Activated CD4-positive, alpha-beta T cell treated with anti-CD3 and anti-CD28 coated beads, Interleukin-2, amount 10 ng/mL, durations not matched to agents 24 days and 14 days (primary cell): Measurements from ENCODE around the gene SPAG16. TPM values are rescaled to one million over a fixed set of nuclear protein-coding genes. Genes with fewer than 3 reads are reported as not detected.

Experiments
- DNase-seq: peaks from one replicate; pipeline ENCODE4 v3.0.0; 2022
- H3K27ac Mint-ChIP-seq: one replicate; pipeline ENCODE4 v1.8.0; 2022; ENCODE audit warnings: mild to moderate bottlenecking, mixed read lengths
- H3K27me3 Mint-ChIP-seq: one replicate; pipeline ENCODE4 v1.8.0; 2022; ENCODE audit warnings: mixed read lengths
- H3K36me3 Mint-ChIP-seq: one replicate; pipeline ENCODE4 v1.8.0; 2022; ENCODE audit warnings: low read depth, mild to moderate bottlenecking, mixed read lengths
- H3K4me1 Mint-ChIP-seq: one replicate; pipeline ENCODE4 v1.8.0; 2021; ENCODE audit warnings: mixed read lengths
- H3K4me3 Mint-ChIP-seq: one replicate; pipeline ENCODE4 v1.8.0; 2022; ENCODE audit warnings: mild to moderate bottlenecking, moderate library complexity, mixed read lengths
- H3K9me3 Mint-ChIP-seq: one replicate; pipeline ENCODE4 v1.8.0; 2021; ENCODE audit warnings: mixed read lengths
- intact Hi-C: fragments of 100-400 bp; cut with micrococcal nuclease; formaldehyde crosslinking; loops from one replicate; pipeline ENCODE4 v1.15.1; 2023
- total RNA-seq: library from RNA; stranded (reverse); gene quantifications from 2 replicates; pipeline ENCODE4 v1.2.3, GENCODE V29; 2022

The SPAG16 gene
- total RNA-seq, 1 donor from 2014 or later: 7.2 TPM

DNA sequence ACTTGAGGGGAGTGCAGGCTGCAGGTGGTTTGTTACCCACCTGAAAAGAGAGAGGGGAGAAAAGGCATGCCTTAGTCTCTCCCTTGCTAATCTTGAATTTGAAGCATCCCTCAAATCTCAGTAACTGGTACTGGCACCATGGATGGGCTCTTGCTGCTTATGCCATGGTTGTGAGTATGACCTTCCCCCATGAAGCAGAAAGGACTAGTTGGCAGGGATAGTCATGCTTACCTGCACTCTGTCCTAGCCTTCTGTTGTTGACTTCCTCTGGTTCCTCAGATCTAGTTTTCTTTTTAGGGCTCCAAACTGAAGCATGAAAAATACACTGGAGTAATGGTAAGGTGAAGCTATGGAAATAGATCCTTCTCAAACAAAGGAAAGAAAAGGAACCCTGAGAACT is 191.2 kb downstream of the SPAG16 start:
- intact Hi-C loops: no loop called here
- H3K4me1 Mint-ChIP-seq: no peaks in the 10 kb centered on the region
- peaks cover 6% of the 10 kb centered on the region for H3K9me3 Mint-ChIP-seq
- no peaks in the 10 kb centered on the region for H3K36me3 Mint-ChIP-seq
- H3K27ac Mint-ChIP-seq: no peak overlapping the region
- no peak for DNase-seq
- H3K27me3 Mint-ChIP-seq: no peaks in the 10 kb centered on the region
- H3K4me3 Mint-ChIP-seq: no peak overlapping the region

DNA sequence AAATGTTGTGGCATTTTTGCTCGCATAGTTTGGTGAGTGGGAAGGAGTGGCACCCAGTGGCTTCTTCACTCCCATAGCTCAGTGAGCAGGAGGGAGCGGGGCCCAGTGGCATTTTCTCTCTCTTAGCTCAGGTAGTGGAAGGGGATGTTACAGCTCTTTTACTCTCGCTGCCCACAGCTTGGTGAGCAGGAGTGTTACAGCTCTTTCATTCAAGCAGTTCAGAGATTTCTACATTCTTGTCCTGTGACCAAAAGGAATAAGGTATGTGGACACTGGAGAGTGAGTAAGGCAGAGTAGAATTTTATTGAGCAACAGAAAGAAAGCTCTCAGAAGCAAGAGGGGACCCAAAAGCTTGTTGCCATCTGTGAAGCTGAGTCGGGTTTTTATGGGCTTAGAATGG is 192.4 kb downstream of the SPAG16 start:
- no peaks in the 10 kb centered on the region for H3K36me3 Mint-ChIP-seq
- no peak overlapping the region for H3K4me3 Mint-ChIP-seq
- no peak overlapping the region for H3K27ac Mint-ChIP-seq
- peaks cover 6% of the 10 kb centered on the region for H3K9me3 Mint-ChIP-seq
- no peak for DNase-seq
- no peaks in the 10 kb centered on the region for H3K27me3 Mint-ChIP-seq
- intact Hi-C loops: no loop called here
- no peaks in the 10 kb centered on the region for H3K4me1 Mint-ChIP-seq

DNA sequence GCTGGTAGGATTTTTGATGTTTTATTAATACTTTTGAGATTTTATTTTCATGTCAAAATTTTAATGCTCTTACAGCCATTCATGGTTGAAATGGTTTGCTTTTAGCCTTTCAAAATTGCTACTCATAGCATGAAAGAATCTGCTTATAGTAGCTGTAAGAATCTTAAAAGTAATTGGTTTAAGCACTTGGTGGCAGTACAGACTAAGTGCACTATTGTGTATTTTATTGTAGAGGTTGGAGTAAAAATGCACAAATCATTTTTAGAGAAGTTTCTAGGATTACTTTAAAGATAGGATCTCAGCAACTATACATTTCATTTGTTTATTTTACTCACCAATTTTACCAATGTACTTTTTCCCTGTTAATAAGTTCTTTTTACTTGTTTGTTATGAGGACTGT is 205.8 kb downstream of the SPAG16 start:
- H3K36me3 Mint-ChIP-seq: no peaks in the 10 kb centered on the region
- H3K27me3 Mint-ChIP-seq: no peaks in the 10 kb centered on the region
- no peak overlapping the region for H3K4me3 Mint-ChIP-seq
- no peaks in the 10 kb centered on the region for H3K9me3 Mint-ChIP-seq
- H3K4me1 Mint-ChIP-seq: no peaks in the 10 kb centered on the region
- no peak for DNase-seq
- intact Hi-C loops: no loop called here
- no peak overlapping the region for H3K27ac Mint-ChIP-seq

DNA sequence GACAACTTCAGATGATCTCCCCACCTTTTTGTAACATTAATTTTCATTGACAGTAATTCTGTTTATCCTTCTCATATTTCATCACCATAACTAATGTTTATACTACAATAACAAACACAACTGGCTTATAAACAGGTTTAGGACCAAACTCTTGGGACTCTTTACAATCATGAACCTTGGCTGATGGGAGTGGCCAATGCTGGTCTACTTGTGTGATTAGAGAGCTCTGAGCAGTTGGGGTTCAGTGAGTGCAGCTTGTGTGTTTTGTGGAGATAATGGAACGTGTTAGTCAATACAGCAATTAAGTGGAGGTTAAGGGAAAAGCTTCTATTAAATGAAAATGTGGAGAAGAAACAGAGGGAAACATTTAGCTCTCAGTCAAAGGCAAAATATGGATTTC is 207.1 kb downstream of the SPAG16 start:
- Mint-ChIP-seq H3K27ac (no peak overlapping the region), H3K4me3 (no peak overlapping the region), H3K36me3 (no peaks in the 10 kb centered on the region), H3K4me1 (no peaks in the 10 kb centered on the region), H3K27me3 (no peaks in the 10 kb centered on the region), H3K9me3 (no peaks in the 10 kb centered on the region)
- intact Hi-C loops: no loop called here
- DNase-seq: no peak

DNA sequence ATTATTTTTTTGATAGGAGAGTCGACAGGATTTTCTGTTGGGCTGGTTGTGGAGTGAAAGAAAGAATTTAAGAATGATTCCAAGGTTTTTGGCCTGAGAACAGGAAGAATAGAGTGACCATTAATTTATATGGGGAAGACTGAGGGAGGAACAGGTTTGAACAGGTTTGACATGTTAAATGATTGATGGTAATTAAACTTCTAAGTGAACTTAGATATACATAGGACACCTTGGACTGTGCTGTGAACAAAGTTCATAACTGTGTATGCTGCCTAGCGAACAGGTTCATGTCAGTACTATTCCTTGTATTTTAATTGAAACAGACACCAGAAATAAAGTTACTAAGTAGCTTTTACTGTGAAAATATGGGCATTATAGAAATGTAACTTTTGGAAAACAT is 212.0 kb downstream of the SPAG16 start:
- Mint-ChIP-seq H3K27ac (no peak overlapping the region), H3K4me3 (no peak overlapping the region), H3K27me3 (no peaks in the 10 kb centered on the region), H3K9me3 (no peaks in the 10 kb centered on the region), H3K4me1 (no peaks in the 10 kb centered on the region), H3K36me3 (no peaks in the 10 kb centered on the region)
- intact Hi-C loops: no loop called here
- DNase-seq: no peak

DNA sequence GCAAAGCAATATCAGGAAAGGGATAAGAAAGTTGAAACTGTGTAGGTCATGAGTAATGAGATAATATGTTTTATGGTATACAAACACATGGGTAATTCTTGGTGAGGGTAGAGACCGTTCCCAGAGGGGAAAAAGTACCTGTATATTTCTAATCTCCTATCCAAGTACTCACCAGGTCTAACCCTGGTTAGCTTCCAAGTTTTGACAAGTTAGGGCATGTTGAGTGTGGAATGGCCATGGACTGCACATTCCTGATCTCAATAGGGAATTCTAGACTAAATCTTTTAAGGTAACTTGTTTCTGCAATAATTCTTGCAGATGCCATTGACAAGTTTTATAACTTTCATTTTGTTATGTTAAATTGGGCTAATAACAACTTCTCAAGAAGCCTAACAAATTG is 216.6 kb downstream of the SPAG16 start:
- intact Hi-C loops: no loop called here
- H3K4me1 Mint-ChIP-seq: no peaks in the 10 kb centered on the region

DNA sequence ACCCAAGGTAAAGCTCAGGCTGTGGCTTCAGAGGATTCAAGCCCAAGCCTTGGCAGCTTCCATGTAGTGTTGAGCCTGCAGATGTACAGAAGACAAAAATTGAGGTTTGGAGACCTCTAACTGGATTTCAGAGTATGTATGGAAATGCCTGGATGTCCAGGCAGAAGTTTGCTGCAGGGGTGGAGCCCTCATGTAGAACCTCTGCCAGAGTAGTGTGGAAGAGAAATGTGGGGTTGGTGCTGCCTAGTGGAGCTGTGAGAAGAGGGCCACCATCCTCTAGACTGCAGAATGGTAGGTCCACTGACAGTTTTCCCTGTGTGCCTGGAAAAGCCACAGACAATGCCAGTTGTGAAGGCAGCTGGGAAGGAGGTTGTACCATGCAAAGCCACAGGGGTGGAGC is 239.9 kb downstream of the SPAG16 start:
- no peak for DNase-seq
- no peak overlapping the region for H3K4me3 Mint-ChIP-seq
- intact Hi-C loops: no loop called here

More for the DNA sequence above, 216.6 kb downstream of the SPAG16 start:
- no peaks in the 10 kb centered on the region for H3K27me3 Mint-ChIP-seq
- no peak overlapping the region for H3K4me3 Mint-ChIP-seq
- no peaks in the 10 kb centered on the region for H3K36me3 Mint-ChIP-seq
- no peaks in the 10 kb centered on the region for H3K9me3 Mint-ChIP-seq
- DNase-seq: no peak
- no peak overlapping the region for H3K27ac Mint-ChIP-seq

DNA sequence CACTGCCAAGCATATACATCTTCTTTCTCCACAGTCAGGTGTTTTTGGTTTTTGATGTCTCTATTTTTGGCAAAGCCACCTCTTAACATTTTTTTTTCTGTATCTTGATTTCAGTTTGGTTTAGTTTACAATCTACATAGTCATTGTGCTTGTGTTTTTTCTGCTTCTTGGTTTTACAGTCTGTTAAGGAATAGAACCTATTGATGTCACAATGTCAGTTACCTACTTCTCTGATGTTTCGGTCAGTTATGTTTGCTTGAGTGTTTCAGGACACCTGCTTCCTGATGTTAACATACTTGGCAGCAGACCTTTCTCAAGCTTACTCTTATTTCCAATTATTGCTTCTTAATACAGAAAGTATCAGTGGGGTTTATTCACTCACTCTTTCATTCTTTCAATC is 253.3 kb downstream of the SPAG16 start:
- H3K36me3 Mint-ChIP-seq: no peaks in the 10 kb centered on the region
- no peaks in the 10 kb centered on the region for H3K9me3 Mint-ChIP-seq
- H3K27me3 Mint-ChIP-seq: no peaks in the 10 kb centered on the region
- no peak overlapping the region for H3K27ac Mint-ChIP-seq
- no peak overlapping the region for H3K4me3 Mint-ChIP-seq
- intact Hi-C loops: no loop called here
- no peak for DNase-seq
- no peaks in the 10 kb centered on the region for H3K4me1 Mint-ChIP-seq

More for the DNA sequence above, 239.9 kb downstream of the SPAG16 start:
- Mint-ChIP-seq H3K4me1 (no peaks in the 10 kb centered on the region), H3K36me3 (no peaks in the 10 kb centered on the region), H3K27me3 (no peaks in the 10 kb centered on the region), H3K27ac (no peak overlapping the region), H3K9me3 (peaks cover 5% of the 10 kb centered on the region)

DNA sequence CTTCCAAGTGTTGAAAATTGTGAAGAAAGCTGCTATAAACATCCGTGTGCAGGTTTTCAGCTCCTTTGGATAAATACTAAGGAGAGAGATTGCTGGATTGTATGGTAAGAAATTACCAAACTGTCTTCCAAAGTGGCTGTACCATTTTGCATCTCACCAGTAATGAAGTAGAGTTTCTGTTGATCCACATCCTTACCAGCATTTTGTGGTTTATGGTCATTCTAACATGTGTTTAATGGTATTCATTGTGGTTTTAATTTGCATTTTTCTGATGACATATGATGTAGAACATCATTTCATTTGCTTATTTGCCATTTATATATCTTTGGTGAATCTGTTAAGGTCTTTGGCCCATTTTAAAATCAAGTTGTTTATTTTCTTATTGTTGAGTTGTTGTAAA is 260.7 kb downstream of the SPAG16 start:
- intact Hi-C loops: no loop called here
- no peaks in the 10 kb centered on the region for H3K36me3 Mint-ChIP-seq
- no peaks in the 10 kb centered on the region for H3K9me3 Mint-ChIP-seq
- H3K27ac Mint-ChIP-seq: no peak overlapping the region
- H3K4me3 Mint-ChIP-seq: no peak overlapping the region
- no peaks in the 10 kb centered on the region for H3K27me3 Mint-ChIP-seq
- no peaks in the 10 kb centered on the region for H3K4me1 Mint-ChIP-seq
- no peak for DNase-seq

DNA sequence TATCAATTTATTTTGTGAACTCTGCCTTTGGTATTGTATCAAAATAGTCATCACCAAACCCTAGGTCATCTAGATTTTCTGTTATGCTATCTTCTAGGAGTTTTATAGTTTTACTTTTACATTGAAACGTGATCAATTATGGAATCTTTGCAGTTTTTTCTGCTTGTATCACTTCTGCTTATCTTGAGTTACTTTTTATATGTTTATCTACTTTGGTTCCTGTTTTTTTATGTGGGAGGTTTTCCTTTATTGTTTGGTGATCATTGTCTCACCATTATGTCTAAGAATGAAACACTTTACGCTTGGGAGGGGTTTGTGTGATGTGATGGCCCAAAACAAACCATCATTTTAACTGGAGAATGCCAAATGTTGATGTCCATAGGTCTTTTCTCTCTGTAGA is 261.2 kb downstream of the SPAG16 start:
- H3K27ac Mint-ChIP-seq: no peak overlapping the region
- intact Hi-C loops: no loop called here
- no peaks in the 10 kb centered on the region for H3K36me3 Mint-ChIP-seq
- no peak overlapping the region for H3K4me3 Mint-ChIP-seq
- no peaks in the 10 kb centered on the region for H3K4me1 Mint-ChIP-seq
- no peaks in the 10 kb centered on the region for H3K9me3 Mint-ChIP-seq
- DNase-seq: no peak
- H3K27me3 Mint-ChIP-seq: no peaks in the 10 kb centered on the region

DNA sequence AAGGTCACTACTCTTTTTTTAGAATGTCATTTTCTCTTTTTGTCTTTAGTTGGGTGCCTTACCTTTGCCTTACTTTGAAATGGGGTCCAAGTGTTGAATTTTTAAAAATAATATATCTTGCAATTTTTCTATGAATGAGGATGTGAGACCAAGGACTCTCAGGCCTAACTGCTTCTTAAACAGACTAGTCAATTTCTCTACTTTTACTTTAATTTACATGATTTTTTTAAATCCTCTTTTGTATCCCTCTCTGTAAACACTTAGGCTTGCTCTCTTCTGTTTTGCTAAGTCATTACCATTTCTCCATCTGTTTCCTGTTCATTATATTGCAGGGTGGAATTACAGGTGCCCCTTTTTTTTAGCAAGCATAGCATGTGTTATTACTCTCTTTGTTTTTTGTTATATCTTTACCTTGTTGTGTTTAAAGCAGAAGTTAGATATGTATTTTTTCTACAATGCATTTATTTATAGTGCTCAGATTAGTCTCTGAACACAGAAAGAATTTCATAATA is 261.8 kb downstream of the SPAG16 start:
- Mint-ChIP-seq H3K4me1 (no peaks in the 10 kb centered on the region), H3K27ac (no peak overlapping the region), H3K36me3 (no peaks in the 10 kb centered on the region), H3K9me3 (no peaks in the 10 kb centered on the region), H3K27me3 (no peaks in the 10 kb centered on the region), H3K4me3 (no peak overlapping the region)
- intact Hi-C loops: no loop called here
- DNase-seq: no peak

DNA sequence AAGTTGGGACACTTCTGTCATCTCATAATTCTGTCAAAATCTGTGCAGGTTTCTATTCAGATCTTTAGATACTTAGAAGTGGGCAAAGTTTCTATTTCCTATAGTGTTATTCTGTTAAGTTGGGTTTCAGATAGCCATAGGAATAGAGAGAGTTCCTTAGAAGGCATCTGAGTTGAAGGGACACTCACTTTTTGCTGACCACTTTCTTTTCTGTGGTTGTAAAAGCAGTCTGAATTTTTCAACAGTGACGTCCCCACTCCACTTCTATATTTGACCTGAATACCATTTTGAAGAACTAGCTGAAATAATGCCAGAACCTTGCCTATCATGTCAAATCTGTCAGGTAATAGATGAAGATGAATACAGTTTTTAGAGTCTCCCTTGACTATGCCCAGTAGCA is 267.3 kb downstream of the SPAG16 start:
- H3K9me3 Mint-ChIP-seq: no peaks in the 10 kb centered on the region
- no peaks in the 10 kb centered on the region for H3K27me3 Mint-ChIP-seq
- H3K36me3 Mint-ChIP-seq: no peaks in the 10 kb centered on the region
- H3K27ac Mint-ChIP-seq: no peak overlapping the region
- no peak overlapping the region for H3K4me3 Mint-ChIP-seq
- intact Hi-C loops: no loop called here
- DNase-seq: no peak
- no peaks in the 10 kb centered on the region for H3K4me1 Mint-ChIP-seq

DNA sequence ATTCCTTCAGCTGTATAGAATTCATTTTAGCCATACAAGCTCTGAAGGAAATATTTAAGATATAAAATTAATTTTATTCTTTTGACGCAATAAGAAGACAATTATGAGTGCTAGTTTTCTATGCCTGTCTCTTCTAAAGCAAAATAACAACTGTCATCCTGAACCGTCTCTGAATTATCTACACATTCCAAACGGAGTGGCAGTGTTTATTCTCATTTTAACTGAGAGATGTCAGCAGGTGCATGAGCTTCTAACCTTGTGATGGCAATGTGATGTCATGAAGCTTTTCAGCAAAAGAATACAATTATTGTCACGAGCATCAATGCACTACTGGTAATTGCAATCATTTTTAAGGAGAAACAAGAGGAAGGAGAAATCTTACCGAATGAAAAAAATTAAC is 274.8 kb downstream of the SPAG16 start:
- intact Hi-C loops: no loop called here
- H3K27me3 Mint-ChIP-seq: no peaks in the 10 kb centered on the region
- no peaks in the 10 kb centered on the region for H3K9me3 Mint-ChIP-seq
- no peak for DNase-seq
- no peaks in the 10 kb centered on the region for H3K4me1 Mint-ChIP-seq
- no peaks in the 10 kb centered on the region for H3K36me3 Mint-ChIP-seq
- H3K27ac Mint-ChIP-seq: no peak overlapping the region
- H3K4me3 Mint-ChIP-seq: no peak overlapping the region

DNA sequence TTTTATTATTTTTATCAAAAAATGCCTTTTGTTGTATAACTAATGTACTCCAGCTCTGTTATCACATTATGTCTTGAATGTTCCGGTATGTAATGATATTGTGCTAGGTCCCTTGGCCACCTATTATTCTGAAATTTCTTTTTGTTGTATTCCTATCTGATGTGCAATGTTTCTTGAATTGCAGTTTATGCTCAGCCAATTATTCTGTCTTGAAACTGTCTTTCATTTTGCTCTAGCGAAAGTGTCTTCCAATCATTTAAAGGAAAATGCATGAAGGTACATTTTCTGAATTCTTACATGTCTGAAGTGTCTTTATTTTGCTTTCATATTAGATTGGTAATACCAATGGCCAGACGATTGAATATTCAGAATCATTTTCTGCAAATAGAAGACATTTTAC is 277.5 kb downstream of the SPAG16 start:
- no peak overlapping the region for H3K27ac Mint-ChIP-seq
- intact Hi-C loops: no loop called here
- H3K27me3 Mint-ChIP-seq: no peaks in the 10 kb centered on the region
- no peaks in the 10 kb centered on the region for H3K9me3 Mint-ChIP-seq
- H3K4me1 Mint-ChIP-seq: no peaks in the 10 kb centered on the region
- no peak overlapping the region for H3K4me3 Mint-ChIP-seq
- no peak for DNase-seq
- no peaks in the 10 kb centered on the region for H3K36me3 Mint-ChIP-seq

DNA sequence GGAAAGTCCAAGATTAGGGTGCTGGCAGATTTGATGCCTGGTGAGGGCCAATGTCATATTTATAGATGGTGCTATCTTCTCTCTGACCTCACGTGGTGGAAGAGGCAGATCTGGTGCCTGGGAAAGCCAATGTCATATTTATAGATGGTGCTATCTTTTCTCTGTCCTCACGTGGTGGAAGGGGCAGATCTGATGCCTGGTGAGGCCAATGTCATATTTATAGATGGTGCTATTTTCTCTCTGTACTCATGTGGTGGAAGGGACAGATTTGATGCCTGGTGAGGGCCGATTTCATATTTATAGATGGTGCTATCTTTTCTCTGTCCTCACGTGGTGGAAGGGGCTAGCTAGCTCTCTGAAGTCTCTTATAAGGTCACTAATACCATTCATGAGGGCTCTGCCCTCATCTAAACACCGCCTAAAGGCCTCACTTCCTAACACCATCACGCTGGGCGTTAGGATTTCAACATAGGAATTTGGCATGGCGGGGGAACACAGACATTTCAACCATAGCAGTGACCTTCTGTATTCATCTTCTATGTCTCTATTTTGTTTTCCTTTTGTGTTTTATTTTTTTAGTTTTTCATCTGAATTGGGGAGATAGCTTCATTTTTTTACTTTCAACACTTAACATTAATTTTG is 278.4 kb downstream of the SPAG16 start:
- no peaks in the 10 kb centered on the region for H3K27me3 Mint-ChIP-seq
- H3K36me3 Mint-ChIP-seq: no peaks in the 10 kb centered on the region
- H3K27ac Mint-ChIP-seq: no peak overlapping the region
- intact Hi-C loops: no loop called here
- H3K4me3 Mint-ChIP-seq: no peak overlapping the region
- DNase-seq: no peak
- H3K4me1 Mint-ChIP-seq: no peaks in the 10 kb centered on the region
- no peaks in the 10 kb centered on the region for H3K9me3 Mint-ChIP-seq
